Activated T-cell treated with anti-CD3 and anti-CD28 coated beads, Interleukin-2, amount 50 U/mL, for 72 hours (primary cell): ENCODE measurements around the gene CEP41. TPM values are rescaled to one million over a fixed set of nuclear protein-coding genes. Genes with fewer than 3 reads are reported as not detected.

Experiments
- total RNA-seq, 2 donors: library from RNA; stranded (reverse); gene quantifications; one replicate each; pipeline ENCODE4 v1.2.3, GENCODE V29; 2022

The CEP41 gene
- total RNA-seq, 2 donors from 2014 or later, result 19.1 to 33.3 TPM

Other genes with a start within 250 kb of the CEP41 start
- 10 to 100 TPM; 46.1 to 58.2 TPM for gene TMEM209, start 235.6 kb downstream of the CEP41 start, total RNA-seq
- not detected for gene SSMEM1, start 233.2 kb downstream of the CEP41 start, total RNA-seq
- not detected for gene CPA2, start 174.2 kb downstream of the CEP41 start, total RNA-seq
- gene CPA4, start 147.9 kb downstream of the CEP41 start, total RNA-seq, result under 1 TPM in 1 of 2 donors, not detected in 1; 0.32 TPM
- 1 to 10 TPM; 4.4 to 5.9 TPM for gene CPA5, start 96.2 kb downstream of the CEP41 start, total RNA-seq
- not detected for gene CPA1, start 60.5 kb downstream of the CEP41 start, total RNA-seq
- gene MEST, start 51.1 kb upstream of the CEP41 start, total RNA-seq, result 1 to 10 TPM; 3.5 to 4.8 TPM
- gene COPG2, start 227.7 kb upstream of the CEP41 start, total RNA-seq, result 10 to 100 TPM; 27.5 to 27.8 TPM
- gene TSGA13, start 245.5 kb upstream of the CEP41 start, total RNA-seq, result not detected